Neutrophil (primary cell): ENCODE measurements around the gene DEPDC1B.
A peak's percentile ranks its signal among the peaks of the same experiment; 100 is the strongest.

Source experiments
- H3K27ac ChIP-seq: fragments of 200-600 bp; sonication (generic); 2 replicates; pipeline ENCODE4 v1.5.1; 2016; ENCODE audit warnings: mild to moderate bottlenecking, moderate library complexity
- H3K27me3 ChIP-seq: fragments of 200-600 bp; sonication (generic); 2 replicates; pipeline ENCODE4 v1.6.0; 2016; ENCODE audit warnings: mild to moderate bottlenecking
- H3K36me3 ChIP-seq: fragments of 200-600 bp; sonication (generic); 2 replicates; pipeline ENCODE4 v1.5.1; 2017
- H3K4me1 ChIP-seq, 2 experiments: fragments of 200-600 bp in 1 of 2; sonication (generic) in 1 of 2; 1 replicate in 1 of 2; 2 replicates in 1 of 2; pipeline versions ENCODE4 v1.5.1 to v1.6.1; 2013 to 2016; ENCODE audit warnings: low read depth in 1 of 2, low read length in 1 of 2, mild to moderate bottlenecking in 1 of 2, moderate library complexity in 1 of 2; ENCODE audit not compliant: control insufficient read depth in 1 of 2, insufficient read depth in 1 of 2
- H3K4me3 ChIP-seq, 2 experiments: fragments of 200-600 bp in 1 of 2; sonication (generic) in 1 of 2; 1 replicate in 1 of 2; 2 replicates in 1 of 2; pipeline ENCODE4 v1.5.1; 2013 to 2016; ENCODE audit warnings: low read depth in 1 of 2, low read length in 1 of 2, mild to moderate bottlenecking in 1 of 2, moderate library complexity in 1 of 2
- H3K9me3 ChIP-seq: fragments of 200-600 bp; sonication (generic); 2 replicates; pipeline ENCODE4 v1.5.1; 2016
- TF ChIP-seq, protein P1 (sequence below): fragments of 200-600 bp; sonication (generic); IDR thresholded peaks from 2 replicates; pipeline ENCODE4 v1.5.1; 2016; ENCODE audit warnings: antibody characterized with exemption

The DEPDC1B gene

DNA sequence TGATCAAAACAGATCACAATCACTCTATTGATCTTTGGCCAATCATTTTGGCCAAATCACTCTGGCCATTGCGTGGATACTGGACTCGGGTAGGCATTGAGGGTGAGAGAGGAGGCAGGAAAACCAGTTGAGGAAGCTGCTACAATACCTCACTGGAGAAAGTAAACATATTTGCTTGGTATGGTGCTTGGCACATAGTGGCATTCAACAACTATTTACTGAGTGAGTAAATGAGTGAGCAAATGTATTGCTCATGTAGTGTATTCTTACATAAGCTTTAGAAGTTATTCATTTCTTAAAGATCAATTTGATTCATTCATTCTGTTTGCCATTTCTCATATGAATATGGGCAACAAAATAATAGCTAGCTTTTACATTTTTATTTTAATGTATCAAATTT is 4.0 kb upstream of the DEPDC1B start:
- no peaks in the 10 kb centered on the region for H3K9me3 ChIP-seq
- peaks cover 9 to 10% of the 10 kb centered on the region in 2 experiments for H3K4me1 ChIP-seq
- no peaks in the 10 kb centered on the region for H3K36me3 ChIP-seq
- H3K27ac ChIP-seq = no peak overlapping the region
- no peak overlapping the region for H3K4me3 ChIP-seq
- H3K27me3 ChIP-seq = peaks cover 31% of the 10 kb centered on the region
- TF ChIP-seq, protein P1, sequence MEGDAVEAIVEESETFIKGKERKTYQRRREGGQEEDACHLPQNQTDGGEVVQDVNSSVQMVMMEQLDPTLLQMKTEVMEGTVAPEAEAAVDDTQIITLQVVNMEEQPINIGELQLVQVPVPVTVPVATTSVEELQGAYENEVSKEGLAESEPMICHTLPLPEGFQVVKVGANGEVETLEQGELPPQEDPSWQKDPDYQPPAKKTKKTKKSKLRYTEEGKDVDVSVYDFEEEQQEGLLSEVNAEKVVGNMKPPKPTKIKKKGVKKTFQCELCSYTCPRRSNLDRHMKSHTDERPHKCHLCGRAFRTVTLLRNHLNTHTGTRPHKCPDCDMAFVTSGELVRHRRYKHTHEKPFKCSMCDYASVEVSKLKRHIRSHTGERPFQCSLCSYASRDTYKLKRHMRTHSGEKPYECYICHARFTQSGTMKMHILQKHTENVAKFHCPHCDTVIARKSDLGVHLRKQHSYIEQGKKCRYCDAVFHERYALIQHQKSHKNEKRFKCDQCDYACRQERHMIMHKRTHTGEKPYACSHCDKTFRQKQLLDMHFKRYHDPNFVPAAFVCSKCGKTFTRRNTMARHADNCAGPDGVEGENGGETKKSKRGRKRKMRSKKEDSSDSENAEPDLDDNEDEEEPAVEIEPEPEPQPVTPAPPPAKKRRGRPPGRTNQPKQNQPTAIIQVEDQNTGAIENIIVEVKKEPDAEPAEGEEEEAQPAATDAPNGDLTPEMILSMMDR = no peak

DNA sequence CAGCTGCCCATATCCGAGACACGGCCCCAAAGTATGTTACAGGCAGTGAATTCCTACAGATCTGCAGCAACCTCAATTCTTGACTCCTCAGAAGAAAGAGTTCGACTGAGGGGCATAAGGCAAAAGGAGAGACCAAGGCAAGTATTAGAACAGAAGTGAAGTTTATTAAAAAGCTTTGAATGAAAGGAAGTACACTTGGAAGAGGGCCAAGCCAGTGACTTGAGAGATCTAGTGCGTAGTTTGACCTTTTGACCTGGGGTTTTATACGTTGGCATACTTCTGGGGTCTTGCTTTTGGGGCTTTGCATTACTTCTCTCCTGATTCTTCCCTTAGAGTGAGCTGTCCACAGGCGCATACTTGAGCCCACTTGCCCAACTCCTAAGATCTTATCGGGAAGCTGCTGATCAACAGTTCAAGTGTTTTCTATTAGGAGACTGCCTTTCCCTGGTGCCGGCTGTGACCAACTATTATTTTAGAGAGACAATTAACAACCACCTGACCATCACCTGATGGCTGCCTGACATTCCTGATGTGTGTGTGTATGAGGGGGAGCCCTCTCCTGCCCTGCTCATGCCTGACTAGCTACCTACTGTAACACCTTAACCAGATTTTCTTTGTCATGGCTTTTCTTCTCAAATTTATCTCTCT is 1.5 kb upstream of the DEPDC1B start:
- Histone ChIP-seq H3K4me1 (peaks cover 10 to 11% of the 10 kb centered on the region in 2 experiments), H3K27me3 (peaks cover 31% of the 10 kb centered on the region), H3K9me3 (no peaks in the 10 kb centered on the region), H3K27ac (no peak overlapping the region), H3K4me3 (no peak overlapping the region), H3K36me3 (no peaks in the 10 kb centered on the region)
- TF ChIP-seq, protein P1 = no peak

DNA sequence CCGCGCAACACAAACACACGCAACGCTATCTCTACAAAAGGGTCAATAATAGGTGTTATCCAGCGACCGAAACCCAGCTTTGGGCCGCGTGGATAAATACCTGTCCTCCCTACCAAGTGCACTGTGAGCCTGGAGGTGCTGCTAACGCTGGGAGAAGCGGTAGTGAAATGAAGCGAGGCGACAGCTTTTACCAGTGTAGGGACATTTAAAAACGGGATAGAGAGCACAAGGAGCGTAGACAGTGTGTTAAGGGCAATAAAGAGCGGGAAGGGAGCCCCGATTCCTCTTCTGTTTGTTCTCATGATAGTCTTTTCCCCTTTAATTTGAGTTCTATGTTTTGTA is 421 bp upstream of the DEPDC1B start:
- Histone ChIP-seq H3K36me3 (no peaks in the 10 kb centered on the region), H3K27ac (no peak overlapping the region), H3K27me3 (peaks cover 31% of the 10 kb centered on the region), H3K9me3 (no peaks in the 10 kb centered on the region), H3K4me1 (peaks cover 10 to 11% of the 10 kb centered on the region in 2 experiments), H3K4me3 (peak overlapping the region; percentile 69 to 79)
- TF ChIP-seq, protein P1 = no peak

DNA sequence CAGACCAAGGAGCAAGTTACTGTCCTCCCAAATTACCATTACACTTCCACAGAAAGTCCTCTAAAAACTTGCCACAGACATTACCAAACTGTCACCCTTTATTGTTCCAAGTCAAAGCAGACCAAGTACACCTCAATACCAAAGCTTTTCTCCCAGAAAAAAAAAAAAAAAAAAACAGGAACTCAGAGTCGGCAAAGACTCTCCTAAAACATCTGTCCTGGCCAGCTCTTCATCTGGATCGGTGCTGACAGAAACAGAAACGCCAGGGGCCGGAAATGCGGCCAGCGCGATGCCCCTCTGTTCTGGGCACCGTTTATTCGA is 718 bp downstream of the DEPDC1B start:
- H3K4me1 ChIP-seq = peaks cover 10 to 11% of the 10 kb centered on the region in 2 experiments
- no peaks in the 10 kb centered on the region for H3K36me3 ChIP-seq
- H3K27me3 ChIP-seq = peaks cover 31% of the 10 kb centered on the region
- no peak overlapping the region for H3K27ac ChIP-seq
- TF ChIP-seq, protein P1 = no peak
- no peaks in the 10 kb centered on the region for H3K9me3 ChIP-seq
- H3K4me3 ChIP-seq = peak overlapping the region; percentile 69 to 79

DNA sequence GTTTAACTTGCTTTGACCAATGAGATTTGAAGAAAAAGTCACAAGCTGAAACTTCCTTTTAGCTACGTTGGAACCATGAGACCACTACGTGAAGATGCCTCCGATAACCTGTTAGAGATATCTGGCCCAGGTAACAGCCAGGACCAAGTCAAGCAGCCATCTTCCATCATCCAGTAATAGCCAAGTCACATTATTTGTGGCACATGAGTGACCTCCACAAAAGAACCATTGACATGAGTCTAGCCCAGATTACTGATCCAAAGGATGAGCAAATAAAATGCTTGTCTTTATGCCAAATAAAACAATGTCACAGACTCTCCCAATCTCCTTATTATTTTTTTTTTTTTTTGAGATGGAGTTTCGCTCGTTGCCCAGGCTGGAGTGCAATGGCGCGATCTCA is 1.6 kb downstream of the DEPDC1B start:
- no peak overlapping the region for H3K4me3 ChIP-seq
- TF ChIP-seq, protein P1 = no peak
- peaks cover 30% of the 10 kb centered on the region for H3K27me3 ChIP-seq
- H3K36me3 ChIP-seq = no peaks in the 10 kb centered on the region
- H3K9me3 ChIP-seq = no peaks in the 10 kb centered on the region
- H3K4me1 ChIP-seq = peaks cover 10 to 11% of the 10 kb centered on the region in 2 experiments
- no peak overlapping the region for H3K27ac ChIP-seq
